HS-5 (cell line): ENCODE data around the gene SMOC1.

Experiments used
- DNase-seq: peaks from one replicate; pipeline ENCODE4 v3.0.0-alpha.2; 2012; ENCODE audit warnings: low read depth

SMOC1 gene

GRCh38 chr14:69982886-69983285 is 103.7 kb downstream of the SMOC1 start:
- DNase-seq = no peak

- DNase-seq = no peak
Measured at GRCh38 chr14:69983317-69983716, 104.1 kb downstream of the SMOC1 start.

- no peak for DNase-seq
Measured at GRCh38 chr14:69985463-69985862, 106.2 kb downstream of the SMOC1 start.

GRCh38 chr14:69986336-69986735 is 107.1 kb downstream of the SMOC1 start:
- DNase-seq = no peak

- no peak for DNase-seq
Measured at GRCh38 chr14:69987406-69988121, 108.3 kb downstream of the SMOC1 start.

GRCh38 chr14:69988979-69989378 is 109.8 kb downstream of the SMOC1 start:
- DNase-seq = no peak

GRCh38 chr14:69989622-69990021 is 110.4 kb downstream of the SMOC1 start:
- no peak for DNase-seq

GRCh38 chr14:69990323-69990722 is 111.1 kb downstream of the SMOC1 start:
- no peak for DNase-seq

GRCh38 chr14:69991422-69991821 is 112.2 kb downstream of the SMOC1 start:
- DNase-seq = no peak

GRCh38 chr14:69992564-69992963 is 113.3 kb downstream of the SMOC1 start:
- no peak for DNase-seq

- no peak for DNase-seq
Measured at GRCh38 chr14:69993326-69993725, 114.1 kb downstream of the SMOC1 start.

GRCh38 chr14:69994002-69994401 is 114.8 kb downstream of the SMOC1 start:
- no peak for DNase-seq

GRCh38 chr14:69996216-69996615 is 117.0 kb downstream of the SMOC1 start:
- DNase-seq = no peak

- no peak for DNase-seq
Measured at GRCh38 chr14:69997849-69998248, 118.6 kb downstream of the SMOC1 start.

- no peak for DNase-seq
Measured at GRCh38 chr14:69999261-69999674, 120.1 kb downstream of the SMOC1 start.

GRCh38 chr14:70000601-70001000 is 121.4 kb downstream of the SMOC1 start:
- no peak for DNase-seq

- no peak for DNase-seq
Measured at GRCh38 chr14:70002589-70003346, 123.6 kb downstream of the SMOC1 start.

GRCh38 chr14:70004791-70005190 is 125.6 kb downstream of the SMOC1 start:
- no peak for DNase-seq

GRCh38 chr14:70005281-70005805 is 126.1 kb downstream of the SMOC1 start:
- no peak for DNase-seq

- no peak for DNase-seq
Measured at GRCh38 chr14:70006699-70007098, 127.5 kb downstream of the SMOC1 start.

GRCh38 chr14:70008284-70009262 is 129.4 kb downstream of the SMOC1 start:
- no peak for DNase-seq

GRCh38 chr14:70009961-70010360 is 130.7 kb downstream of the SMOC1 start:
- DNase-seq = no peak
